ENCODE measurements around the gene RETREG3. TPM values are rescaled to one million over a fixed set of nuclear protein-coding genes. Genes with fewer than 3 reads are reported as not detected.

The RETREG3 gene
- total RNA-seq, 1 experiment from 2014 or later, result 38.1 TPM

DNA sequence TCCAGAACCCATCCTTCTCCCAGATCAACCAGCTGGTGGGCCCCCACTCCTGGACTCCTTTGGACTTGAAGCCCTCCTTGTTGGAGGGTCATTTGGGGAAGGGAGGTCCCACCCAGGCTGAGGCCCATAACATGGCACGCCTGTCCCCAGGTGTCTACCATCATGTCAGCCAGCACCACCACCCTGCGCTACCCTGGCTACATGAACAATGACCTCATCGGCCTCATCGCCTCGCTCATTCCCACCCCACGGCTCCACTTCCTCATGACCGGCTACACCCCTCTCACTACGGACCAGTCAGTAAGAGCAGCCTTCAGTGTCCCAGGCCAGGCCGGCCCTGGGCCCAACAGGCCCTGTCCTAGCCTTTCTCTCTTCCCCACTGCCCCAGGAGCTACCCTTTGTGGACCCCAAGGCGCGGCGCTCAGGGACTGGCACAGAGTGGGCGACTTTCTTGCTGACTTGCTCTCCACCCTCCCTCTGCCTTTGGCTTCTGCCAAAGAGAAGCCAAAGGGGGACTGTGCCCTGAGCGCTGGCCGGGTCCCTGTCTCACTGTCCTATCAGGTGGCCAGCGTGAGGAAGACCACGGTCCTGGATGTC lies 4.6 kb upstream of the RETREG3 start:
- DNase-seq (ENCODE audit: low spot score), result no peak

DNA sequence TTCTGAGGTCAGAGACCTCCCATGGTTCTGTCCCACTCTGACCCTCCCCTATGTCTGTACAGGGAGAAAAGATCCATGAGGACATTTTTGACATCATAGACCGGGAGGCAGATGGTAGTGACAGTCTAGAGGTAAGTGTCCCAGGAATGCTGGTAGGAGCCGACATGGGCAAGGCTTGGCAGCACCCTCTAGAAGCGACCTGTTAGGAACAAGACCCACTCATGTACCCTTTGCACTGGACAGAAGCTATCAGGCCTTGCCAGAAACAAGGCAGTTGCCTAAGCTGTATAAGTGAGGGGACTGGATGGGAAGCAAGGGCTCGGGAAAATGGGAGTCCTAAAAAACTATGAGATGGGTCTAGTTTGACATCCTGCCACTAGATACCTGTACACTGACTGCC lies 2.8 kb upstream of the RETREG3 start:
- DNase-seq (ENCODE audit: low spot score), result no peak

DNA sequence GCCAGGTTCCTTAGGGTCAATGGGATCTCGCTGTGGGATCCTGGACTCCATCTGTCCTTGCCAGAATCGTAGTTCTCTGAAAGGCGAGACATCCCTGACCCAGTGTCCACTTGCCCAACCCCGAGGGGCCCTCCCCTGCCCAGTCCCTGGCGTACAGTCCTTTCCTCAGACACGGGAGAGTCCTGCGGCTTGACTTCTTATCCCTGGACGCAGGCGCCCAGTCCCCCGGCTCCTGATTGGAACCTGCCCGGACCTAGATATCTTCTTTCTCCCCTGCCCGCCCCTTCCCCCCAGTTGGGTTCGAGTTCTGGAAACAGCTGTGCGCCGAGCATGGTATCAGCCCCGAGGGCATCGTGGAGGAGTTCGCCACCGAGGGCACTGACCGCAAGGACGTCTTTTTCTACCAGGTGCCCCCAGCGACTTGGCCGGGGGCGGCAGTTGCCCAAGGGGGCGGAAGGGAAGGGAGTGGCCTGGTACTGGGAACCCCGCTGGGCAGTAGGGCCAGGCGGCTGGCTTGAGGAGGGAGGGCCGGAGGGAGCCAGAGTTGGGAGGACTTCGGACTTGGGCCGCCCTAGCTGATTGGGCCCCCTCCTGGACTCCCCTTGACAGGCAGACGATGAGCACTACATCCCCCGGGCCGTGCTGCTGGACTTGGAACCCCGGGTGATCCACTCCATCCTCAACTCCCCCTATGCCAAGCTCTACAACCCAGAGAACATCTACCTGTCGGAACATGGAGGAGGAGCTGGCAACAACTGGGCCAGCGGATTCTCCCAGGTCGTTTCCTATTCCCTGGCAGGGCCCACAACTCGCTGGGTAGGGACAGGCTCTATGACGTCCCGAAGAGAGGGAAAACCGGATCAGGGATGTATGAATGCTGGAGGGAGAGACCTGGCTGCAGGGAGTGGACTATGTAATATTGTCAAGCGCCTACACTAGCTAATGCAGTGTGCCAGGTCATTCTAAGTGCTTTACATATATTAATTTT lies 934 bp upstream of the RETREG3 start:
- peak; percentile 40 for DNase-seq (ENCODE audit: low spot score)

DNA sequence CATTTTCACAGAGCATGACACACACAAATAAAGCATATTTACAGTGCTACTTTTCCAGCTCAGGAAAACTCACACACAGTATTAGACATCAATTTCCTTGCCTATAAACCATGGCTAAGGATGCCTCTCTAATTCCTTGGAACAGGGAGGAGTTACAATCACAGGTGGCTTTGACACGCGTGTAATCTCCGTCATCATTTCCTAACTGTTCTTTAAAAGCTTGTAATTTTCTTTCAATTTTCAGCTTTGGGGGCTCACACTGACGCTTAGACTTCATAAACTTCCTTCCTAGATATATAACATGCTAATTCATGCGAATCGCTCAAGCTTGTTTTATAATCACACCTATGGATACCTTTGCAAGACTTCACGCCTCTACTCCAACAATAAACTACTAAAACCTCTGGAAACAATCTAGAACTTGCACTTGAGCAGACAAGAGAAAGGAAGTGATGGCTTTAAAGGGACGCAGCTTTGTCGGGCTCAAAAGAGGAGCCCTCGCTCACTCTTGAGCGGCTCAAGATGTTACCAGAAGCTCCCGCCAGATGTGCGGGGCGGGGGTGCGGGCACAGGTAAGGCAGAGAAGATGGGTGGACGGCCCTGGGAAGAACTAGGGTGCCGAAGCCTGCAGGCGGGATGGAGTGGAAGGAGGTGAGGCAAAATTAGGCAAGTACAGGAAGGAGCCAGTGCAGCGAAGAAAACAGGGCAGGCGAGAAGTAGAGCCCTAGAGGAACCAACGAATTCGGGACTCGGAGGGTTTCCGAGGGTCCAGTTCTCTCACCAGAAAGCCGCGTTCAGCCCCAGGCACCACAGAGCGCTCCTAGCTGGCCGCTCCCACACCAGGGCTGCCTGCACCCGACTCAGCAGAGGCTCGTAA lies 631 bp downstream of the RETREG3 start:
- DNase-seq (ENCODE audit: low spot score), result no peak

DNA sequence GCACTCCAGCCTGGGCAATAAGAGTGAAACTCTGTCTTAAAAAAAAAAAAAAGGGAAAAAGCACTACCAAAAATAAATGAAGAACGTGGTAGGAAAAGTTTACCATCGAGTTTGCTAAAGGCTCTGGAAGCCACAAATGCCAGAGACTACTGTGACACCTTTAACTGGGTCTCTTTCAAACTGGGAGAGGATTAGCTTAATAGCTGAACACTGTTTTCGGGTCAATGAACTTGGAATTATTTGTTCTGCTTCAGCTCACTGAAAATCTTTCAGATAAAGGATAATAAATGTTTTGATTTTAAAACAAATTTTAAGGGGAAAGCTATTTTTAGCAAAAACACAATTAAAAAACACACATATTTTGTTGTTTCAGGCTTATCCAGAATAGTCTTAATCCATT lies 1.4 kb downstream of the RETREG3 start:
- DNase-seq (ENCODE audit: low spot score), result no peak

DNA sequence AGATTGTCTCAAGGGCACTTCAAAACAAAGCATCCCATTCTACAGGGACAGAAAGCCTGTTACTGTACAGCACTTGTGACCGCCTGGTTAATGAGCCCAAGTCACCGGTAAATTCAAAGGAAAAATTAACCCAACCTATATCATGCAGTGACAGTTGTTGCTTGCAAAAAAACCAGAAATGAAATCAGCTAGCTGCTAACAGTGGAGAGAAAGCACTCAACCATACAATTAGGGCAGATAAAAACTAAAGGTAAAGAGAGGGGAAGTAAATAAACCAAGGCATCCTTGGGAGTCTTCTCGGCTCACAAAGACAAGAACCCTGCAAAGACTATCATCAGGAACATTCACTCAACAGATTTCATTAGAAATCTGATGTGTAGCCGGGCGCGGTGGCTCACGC lies 5.9 kb downstream of the RETREG3 start:
- no peak for DNase-seq (ENCODE audit: low spot score)

DNA sequence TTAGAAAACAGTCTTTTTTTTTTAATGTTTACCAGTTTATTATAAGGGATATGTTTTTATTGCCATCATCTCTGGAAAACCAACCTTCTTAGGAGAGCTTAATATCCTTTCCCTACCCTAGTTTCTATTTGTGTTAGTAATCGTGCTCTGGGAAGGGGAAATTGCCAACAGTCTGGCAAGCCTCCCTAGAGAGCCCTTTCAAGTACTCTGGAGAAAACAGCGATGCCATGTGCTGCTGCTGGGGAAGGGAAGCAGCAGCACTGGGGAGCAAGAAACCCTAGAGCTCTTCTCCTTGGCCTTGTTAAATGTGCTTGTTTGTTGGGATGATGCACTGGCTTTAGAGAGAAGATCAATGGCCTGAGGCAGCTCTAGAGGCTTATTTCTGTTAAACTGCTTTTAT lies 10.3 kb downstream of the RETREG3 start:
- no peak for DNase-seq (ENCODE audit: low spot score)

DNA sequence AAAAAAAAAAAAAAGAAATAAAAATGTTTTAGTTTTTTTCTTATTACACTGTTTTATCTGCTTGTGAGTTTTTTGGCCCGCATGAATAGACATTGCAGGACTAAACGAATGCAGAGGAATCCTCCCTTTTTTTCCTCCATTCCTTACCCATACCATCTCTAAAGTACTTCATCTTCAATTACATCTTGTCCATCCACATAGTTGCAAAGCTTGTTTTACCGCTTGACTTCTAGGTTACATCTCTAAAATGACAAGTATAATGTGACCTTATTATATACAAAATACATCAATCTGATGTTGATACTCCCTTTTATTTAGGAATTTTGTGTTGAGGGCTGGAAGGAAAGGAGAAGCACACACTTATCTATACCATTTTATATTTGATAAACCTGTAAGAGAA lies 12.8 kb downstream of the RETREG3 start:
- DNase-seq (ENCODE audit: low spot score), result no peak

DNA sequence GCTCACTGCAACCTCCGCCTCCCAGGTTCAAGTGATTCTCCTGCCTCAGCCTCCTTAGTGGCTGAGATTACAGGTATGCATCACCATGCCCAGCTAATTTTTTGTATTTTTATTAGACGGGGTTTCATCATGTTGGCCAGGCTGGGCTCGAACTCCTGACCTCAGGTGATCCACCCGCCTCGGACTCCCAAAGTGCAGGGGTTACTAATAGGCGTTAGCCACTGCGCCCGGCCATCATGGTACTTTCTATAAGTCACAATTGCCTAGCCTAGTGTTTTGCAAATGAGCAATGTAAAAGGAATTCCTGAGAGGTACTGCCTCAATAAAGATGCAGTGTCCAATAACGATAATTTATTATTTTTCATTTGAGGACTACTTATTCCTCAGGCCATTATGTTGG lies 17.8 kb downstream of the RETREG3 start:
- DNase-seq (ENCODE audit: low spot score), result no peak

DNA sequence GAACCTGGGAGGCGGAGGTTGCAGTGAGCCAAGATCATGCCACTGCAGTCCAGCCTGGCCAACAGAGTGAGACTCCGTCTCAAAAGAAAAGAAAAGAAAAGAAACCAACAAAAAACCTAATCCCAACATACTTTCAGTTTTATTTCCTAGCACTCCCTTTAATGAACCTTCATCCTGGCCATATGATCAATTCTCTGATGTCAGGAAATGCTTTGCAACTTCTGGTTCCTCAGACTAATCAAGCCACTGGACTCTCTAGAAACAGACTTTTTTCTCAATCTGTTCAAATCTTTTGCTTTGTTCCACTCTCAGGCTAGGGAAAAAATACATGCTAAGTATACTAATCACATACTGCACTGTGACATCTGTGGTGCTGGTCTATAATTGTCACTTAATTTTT lies 18.3 kb downstream of the RETREG3 start:
- no peak for DNase-seq (ENCODE audit: low spot score)

DNA sequence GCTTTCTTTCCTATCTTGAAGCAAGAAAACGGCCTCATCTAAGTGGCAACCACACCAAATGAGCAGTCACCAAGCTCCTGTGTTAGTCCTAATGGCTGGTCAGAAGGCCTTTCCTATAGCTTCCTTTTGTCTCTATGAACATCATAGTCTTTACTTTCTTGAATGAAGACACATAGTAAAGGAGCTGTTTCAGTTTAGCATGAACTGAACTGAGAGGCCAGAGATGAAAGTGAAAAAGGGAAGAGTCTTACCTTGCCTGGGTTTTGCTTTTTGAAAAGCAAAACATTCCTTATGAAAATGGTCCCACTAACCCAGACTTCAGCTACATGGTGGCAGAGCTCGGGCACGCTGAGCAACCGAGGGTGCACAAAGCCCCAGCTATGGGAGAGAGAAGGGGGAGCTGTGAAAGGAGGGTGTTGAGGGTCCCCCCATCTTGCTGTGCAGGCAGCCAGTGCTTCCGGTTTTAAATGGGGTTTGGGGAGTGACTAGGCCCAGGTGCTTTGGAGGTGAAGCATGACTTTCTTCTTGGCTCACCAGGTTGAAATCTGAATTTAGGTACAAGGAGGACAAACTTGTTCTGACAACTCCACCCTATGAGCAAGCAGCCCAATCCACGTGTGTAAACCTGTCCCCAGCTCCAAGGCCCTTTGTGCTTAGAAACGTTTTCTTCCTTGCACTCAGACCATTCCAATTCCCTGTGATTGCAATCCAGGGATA lies 22.5 kb downstream of the RETREG3 start:
- DNase-seq (ENCODE audit: low spot score), result no peak

DNA sequence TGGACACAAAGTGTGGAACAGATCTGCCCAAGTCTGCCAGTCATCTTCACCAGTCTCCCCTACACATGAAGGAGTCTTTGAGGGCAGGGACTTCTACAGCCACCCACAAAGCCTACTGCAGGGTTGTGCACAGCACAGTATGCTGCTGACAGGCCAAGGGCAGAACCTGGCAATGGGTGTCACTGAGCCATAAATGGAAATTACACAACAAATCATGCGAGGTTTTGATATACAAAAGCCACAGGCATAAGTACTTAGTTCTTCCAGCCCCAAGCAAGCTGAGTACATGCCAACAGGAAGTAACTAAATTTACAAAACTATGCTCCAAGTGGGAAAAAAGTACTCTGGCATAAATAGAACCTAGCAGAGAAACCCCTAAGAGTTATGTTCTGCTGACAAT lies 23.8 kb downstream of the RETREG3 start:
- DNase-seq (ENCODE audit: low spot score), result no peak

DNA sequence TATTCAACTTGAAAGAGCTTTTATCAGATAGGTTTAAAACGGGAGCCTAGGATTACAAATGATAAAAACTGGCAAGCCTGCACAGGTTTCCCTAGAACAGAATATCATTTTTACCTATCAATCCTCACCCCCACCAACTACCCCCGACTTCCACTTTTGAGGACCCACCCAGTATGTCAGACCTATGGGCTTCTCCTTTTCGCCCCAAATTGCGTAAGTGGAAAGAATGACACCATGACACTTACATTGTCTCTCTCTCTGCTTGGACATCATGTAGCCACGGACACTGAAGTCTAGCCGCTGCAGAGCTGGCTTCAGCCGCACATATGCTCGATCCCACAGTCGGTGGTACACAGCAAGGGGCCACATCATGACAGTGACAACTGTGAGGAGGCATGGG lies 24.3 kb downstream of the RETREG3 start:
- no peak for DNase-seq (ENCODE audit: low spot score)

DNA sequence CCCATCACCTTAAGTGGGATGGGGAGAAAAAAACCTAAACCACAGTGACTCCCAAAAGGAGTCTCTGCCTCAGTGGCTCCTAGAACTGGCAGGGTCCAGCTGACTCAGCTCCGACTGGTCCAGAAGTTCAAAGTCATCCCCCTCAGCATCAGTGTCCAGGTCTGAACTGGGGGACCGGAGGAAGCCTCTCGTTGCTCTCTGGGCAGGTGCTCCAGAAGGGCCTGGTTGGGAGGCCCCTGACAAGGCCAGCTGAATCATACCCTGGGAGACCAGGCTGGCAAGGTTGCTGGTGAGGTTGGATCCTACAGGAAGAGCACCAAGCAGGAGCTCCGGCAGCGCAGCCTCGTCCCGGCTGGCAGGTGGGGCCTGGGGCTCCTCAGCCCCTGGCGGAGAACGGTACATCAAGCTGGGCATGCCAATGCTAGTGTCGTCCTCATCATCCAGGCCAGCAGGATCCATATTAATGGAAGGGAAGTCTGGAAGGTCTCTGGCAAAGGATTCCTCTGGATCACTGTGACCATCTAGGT lies 27.4 kb downstream of the RETREG3 start:
- DNase-seq (ENCODE audit: low spot score), result no peak

DNA sequence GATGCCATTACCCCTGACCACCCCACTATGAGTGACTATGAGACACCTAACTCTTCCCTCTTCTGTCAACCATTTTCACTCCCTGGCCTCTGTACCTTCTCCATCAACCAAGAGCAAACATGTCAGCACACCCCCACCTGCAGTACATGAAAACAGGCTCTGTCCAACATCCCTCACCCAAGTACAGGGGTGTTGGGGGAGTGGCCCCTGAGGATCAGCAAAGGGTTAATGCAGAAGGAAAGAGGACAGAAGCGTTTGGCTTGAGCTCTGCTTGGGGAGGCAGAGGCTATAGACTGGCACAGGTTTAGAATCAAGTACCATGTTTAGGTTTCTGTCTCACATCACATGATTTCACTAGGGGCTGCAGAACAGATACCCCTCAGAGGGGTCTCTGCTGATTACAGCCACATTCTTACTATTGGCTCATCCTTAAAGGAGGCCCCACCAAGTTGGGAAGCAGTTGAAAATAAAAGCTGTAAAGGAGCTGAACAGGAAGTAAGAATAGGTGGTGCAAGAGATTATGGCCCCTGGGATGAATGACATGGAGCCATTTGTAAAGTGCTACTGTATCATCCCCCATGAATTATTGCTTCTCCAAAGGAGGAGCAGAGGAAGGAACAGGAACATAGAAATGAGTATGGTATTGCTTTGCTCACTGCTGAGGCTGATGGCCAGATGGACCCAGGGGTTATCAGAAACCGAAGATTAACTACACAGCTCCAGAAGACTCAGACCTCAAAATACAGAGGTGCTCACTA lies 29.2 kb downstream of the RETREG3 start:
- no peak for DNase-seq (ENCODE audit: low spot score)

DNA sequence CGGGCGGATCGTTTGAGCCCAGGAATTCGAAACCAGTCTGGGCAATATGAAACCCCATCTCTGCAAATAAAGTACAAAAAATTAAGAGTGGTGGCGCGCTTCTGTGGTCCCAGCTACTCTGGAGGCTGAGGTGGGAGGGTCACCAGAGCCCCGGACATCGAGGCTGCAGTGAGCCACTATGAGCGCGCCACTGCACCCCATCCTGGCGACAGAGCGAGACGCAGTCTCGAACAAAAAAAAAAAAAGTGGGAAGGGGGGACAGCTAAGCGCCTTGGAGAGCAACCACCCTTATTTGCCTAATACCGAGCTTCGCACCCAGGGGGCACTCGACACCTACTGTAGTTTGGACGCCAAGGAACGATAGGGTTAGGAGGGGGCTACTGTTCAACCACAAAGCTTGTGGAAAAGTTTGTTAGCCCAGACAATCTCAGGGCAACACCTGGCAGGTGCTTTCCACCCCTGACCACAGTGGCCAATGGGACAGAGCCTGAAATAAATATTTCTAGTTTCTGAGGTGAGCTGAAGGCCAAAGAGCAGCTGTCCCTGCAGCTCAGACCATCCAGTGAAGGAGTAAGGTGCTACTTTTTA lies 30.8 kb downstream of the RETREG3 start:
- peak; percentile 86 for DNase-seq (ENCODE audit: low spot score)

DNA sequence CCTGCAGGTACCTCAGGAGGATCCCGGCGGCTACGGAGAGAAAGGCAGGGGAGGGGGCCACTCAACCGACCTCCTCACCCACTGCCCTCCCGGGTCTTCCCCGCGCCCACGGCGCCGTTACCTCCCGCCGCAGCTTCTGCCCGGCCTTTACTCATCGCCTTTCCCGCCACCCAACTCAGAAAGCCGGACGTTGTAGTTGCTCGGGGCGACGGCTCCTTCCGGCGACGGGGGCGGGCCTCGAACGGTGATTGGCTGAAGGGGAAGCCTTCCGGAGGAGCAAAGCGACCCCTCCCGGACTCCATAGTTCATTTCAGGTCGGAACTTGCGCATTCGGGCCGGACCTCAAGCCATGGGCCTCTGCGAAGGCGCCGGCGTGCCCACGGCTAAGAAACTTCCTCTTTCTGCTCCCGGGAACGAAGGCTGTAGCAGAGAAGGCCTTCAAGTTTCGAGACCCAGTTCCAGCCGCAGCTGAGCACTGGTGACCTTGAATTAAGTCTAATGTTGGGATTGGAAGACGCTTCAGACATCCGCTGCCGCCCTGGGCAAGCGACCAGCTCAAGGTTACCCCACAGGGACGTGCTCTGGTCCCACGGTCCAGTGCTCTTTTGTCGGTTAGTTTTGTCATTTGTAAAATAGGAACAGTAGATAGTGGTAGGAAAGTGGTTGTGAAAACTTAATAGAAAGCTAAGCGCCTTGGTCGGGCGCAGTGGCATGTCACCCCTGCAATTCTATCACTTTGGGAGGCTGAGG lies 31.5 kb downstream of the RETREG3 start, which contains the start of gene PSMC3IP:
TSS of gene PSMC3IP (minus strand) at position 198 of the 750 bp plus-strand sequence. CDS start at position 155, 43 bp downstream.
- peak; percentile 94 for DNase-seq (ENCODE audit: low spot score)

DNA sequence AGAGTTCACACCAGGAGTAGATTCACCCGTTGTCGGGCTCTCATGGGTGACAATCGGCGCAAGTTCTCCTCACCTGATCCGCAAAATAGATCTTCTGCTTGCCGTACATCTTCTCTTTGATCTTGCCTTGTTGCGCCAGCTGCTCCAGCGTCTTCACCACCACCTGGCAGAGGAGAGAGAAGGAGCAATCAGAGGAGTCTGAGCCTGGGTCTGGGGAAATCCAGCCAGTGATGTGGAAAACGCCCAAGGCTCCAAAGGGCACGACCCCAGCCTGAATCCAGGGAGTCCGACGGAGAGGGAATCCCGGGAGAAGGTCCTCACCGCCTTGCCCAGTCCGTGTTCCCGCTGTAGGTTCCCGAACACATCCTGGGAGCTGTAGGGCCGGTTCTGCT lies 32.0 kb downstream of the RETREG3 start:
- no peak for DNase-seq (ENCODE audit: low spot score)

DNA sequence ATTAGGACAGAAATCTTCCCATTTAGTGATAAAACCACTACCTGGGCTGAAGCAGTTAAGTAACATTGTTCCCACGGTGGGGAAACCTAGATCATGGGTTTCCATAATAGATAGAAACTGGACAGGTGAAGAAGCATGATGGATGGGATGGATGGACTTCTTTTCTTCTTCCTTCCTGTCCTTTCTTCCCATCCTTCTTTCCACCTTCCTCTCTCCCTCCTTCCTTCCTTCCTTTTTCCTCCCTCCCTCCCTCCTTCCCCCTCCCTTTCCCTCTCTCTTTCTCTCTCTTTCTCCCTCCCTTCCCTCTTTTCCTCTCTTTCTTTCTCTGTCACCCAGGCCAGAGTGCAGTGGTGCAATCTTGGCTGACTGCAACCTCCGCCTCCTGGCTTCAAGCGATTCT lies 34.7 kb downstream of the RETREG3 start:
- no peak for DNase-seq (ENCODE audit: low spot score)
